ENCODE results near the gene MRPL24.
A peak's percentile ranks its signal among the peaks of the same experiment; 100 is the strongest.

The MRPL24 gene

DNA sequence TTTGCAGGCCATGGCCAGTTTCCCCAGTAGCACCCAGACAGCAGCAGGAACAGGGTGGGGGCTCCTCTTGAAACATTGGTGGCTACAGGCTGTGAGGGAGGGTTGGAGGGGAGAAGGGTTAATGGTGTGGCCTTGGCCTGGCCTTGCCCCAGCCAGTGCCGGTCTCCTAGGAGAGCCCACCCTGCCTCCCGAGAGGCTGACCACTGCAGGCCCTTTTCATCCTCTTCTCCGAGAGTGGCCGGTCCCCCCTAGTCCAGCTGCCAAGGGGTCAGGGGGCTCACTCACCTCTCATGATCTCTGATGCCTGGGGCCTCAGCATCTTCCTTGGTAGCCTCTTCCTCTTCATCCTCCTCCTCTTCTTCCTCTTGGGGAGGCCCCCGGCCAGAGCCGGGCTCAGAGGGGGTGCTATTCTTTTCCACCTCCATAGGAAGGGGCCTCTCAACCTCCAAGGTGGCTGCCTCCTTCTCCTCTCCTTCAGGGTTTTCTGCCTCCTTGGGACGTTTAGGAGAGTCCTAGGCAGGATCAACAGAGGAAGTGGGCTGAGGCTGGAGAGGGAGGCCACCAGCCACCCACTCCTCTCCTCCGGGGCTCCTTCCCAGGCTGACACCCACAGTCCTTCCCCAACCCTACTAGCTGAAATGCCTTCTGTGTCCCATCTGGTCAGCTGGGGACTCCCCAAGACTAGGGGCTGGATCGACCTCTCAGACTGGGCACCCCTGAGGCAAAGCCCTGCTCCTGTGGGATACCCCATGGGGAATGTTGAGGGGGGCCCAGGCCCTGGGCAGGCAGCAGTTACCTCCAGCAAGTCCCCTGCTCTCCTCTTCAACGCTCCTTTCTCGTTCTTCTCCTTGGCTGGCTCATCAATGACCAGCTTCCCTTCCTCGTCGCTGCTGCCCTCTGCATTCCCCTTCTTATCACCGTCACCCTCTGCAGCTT, 2.7 kb upstream of the MRPL24 start:
- DNase-seq (ENCODE audit: low read depth) = no peak

DNA sequence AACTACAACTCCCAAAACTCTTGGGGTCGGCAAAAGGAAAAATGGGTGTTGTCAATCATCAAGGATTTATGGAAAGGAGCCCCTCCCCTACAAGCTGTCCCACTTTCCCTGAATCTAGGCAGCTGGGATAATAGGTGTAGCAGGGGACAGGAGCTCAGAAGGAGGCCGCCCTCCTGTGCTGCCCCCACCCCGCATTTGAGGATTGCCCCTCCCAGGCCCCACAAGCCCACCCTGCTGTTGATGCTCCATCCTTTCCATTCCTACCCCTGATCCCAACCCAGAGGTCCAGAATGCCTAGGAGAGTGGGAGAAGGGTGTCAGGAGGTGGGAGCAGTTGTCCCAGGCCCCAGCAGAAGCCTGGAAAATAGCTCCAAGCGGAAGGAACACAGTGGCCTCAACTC, 1.9 kb upstream of the MRPL24 start:
- DNase-seq (ENCODE audit: low read depth) = no peak

DNA sequence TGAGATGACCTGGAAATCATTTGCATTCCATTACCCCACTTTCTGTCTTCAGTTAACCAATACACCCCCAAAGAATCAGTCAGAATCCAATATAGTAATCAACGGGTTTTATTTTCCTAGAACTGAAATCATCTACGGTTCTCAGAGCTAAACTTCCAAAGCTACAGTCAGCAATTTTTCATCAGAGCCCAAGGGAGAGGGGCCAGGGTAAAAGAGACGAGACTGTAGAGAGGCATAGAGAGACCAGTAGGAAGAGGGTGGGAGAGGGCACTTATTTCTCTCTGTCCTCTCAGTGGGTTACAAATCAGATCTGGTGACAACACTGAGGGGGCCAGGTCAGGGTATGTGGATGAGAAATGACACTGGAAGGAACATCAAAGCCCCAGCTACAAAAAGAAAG, 1.1 kb upstream of the MRPL24 start:
- DNase-seq (ENCODE audit: low read depth) = no peak

GRCh38 chr1:156741481-156741983, 644 bp upstream of the MRPL24 start:
- no peak for DNase-seq (ENCODE audit: low read depth)

- DNase-seq (ENCODE audit: low read depth) = no peak
Measured at GRCh38 chr1:156740237-156740740, 599 bp downstream of the MRPL24 start.

DNA sequence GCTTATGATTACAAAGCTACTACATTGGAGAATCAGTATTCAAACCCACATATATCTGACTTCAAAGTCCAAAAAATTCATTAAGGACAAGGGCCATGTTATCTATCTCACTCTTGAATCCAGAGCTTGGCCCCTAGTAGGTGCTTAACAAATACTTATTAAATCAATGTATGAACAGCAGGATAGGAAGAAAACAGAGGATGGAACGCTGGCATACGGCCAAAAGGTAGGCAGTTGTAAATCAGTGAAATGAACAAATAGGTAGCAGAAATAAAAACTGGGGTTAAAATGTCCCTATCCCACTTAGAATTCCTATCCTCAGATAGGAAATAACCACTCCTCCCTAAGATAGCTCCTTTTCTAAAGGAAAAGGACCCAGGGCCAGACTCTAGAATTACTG, 2.0 kb downstream of the MRPL24 start:
- no peak for DNase-seq (ENCODE audit: low read depth)

DNA sequence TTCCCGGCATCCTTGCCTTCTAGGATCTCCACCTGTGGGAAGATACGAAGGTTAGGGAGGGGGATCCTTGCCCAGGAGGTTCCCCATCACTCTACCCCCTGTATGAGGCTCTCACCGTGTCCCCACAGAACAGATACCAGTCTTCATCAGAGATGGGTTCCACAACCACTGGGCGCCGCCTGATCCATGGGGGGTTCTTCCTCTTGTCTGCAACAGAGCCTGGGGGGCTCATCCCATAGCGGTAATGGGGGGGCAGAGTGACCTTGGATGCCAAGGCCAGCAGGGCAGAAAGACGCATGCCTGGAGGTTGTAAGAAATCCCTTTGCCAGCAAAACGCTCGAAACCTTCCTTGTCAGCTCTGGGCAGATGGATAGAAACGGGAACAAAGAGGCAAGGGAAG, 2.5 kb downstream of the MRPL24 start:
- no peak for DNase-seq (ENCODE audit: low read depth)

- DNase-seq (ENCODE audit: low read depth) = no peak
Measured at GRCh38 chr1:156733989-156734584, 6.8 kb downstream of the MRPL24 start.

DNA sequence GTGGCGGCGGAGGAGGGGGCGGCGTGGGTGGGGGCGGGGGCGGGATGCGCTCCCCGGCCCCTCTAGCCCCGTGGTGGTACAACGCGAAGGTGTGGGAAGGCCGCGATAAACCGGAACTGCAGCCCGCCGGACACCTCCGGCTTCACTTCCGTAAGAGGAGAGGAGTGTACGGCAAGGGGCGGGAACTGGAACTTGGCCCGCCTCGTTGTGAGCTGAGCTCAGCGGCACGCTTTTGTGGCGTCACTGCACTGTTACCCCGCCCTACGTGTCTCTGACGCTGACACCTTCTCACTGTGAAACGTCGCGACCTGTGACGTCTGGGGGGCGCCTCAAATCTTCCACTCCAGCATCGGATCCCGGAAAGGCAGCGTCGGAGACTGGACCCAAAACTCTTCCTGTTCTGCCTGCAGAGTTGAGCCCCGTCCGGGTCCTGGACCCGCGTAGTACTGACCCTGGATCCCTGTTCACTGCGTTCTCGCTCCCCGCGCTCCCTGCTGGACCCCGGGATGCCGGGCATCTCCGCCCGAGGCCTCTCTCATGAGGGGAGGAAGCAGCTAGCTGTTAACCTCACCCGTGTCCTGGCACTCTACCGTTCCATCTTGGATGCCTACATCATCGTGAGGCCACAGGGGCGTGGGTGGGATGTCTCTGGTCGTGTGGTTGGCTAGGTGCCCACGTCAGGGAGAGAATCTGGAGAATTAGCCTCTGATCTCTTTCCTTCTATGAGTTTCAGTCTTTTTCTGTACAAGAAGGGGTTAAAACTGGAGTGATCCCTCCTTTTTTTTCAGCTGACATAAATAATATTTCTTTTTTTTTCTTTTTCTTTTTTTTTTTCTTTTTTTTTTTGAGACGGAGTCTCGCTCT, 12.1 kb downstream of the MRPL24 start, which contains the start of gene ISG20L2:
Gene ISG20L2 (minus strand): TSS at position 168 of the 864 bp plus-strand sequence. CDS start 1,114 bp downstream, outside the sequence.
- DNase-seq (ENCODE audit: low read depth) = peak; percentile 98

DNA sequence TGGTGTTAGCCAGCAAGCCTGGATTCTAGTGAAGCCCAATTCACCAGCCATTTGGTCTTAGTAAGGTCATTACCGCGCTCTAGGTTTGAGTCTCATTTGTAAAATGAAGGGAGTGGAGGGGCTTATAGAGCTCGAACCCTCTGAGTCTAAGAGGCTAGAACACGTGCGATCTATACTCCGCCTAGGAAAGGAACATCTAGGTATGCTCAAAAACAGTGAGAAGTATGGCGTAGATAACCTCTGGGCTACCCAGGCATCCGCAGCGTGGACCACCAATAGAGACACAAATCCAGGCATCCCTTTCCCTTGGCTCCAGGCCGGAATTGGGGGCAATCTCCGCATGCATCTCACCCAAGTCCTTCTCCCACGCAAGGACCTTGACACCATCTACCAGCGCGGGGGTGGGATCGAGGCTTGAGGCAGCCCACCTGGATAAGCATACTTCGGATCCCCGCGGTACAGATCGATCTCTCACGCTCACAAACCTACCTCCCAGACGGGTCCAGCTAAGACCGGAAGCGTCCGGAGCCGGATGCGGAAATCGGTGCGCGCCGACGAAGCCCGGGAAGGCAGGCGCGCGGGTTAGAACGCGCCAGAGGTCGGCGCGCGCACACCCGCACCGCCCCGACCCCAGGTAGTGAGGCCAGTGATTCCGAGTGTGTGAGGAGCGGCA, 12.8 kb downstream of the MRPL24 start, which contains the start of gene METTL25B:
Gene METTL25B (plus strand): TSS at position 544 of the 673 bp plus-strand sequence. CDS start 636 bp downstream, outside the sequence.
- peak; percentile 77 for DNase-seq (ENCODE audit: low read depth)

GRCh38 chr1:156727492-156727891, 13.4 kb downstream of the MRPL24 start:
- DNase-seq (ENCODE audit: low read depth) = no peak

DNA sequence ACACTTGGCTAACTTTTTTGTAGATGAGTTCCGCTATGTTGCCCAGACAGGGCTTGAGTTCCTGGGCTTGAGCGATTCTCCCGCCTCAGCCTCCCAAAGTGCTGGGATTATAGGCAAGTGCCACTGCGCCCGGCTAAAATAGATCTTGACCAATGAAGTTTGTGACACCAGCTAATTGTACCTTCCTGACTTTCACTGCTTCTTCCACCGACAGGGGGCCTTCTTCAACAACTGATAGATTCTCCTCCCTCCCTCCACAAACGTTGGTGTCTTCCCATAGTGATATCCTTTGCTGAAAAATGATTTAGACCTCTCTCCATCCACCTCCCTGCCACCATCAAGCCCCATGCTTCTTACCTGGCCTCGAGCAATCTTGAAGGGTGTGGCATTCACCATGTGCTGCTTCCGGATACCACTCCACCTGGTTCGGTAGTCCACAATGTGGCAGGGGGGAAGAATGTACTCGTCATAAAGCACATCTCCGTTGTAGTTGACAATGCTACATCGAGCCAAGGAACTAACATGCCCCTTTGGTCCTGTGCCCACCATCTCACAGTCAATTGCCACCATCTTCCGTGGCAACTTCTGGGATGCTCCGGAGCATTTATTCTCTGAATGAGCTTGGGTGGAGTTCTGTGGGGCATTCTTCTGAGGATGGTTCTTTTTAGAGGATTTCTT, 14.2 kb downstream of the MRPL24 start:
- peak; percentile 61 for DNase-seq (ENCODE audit: low read depth)

DNA sequence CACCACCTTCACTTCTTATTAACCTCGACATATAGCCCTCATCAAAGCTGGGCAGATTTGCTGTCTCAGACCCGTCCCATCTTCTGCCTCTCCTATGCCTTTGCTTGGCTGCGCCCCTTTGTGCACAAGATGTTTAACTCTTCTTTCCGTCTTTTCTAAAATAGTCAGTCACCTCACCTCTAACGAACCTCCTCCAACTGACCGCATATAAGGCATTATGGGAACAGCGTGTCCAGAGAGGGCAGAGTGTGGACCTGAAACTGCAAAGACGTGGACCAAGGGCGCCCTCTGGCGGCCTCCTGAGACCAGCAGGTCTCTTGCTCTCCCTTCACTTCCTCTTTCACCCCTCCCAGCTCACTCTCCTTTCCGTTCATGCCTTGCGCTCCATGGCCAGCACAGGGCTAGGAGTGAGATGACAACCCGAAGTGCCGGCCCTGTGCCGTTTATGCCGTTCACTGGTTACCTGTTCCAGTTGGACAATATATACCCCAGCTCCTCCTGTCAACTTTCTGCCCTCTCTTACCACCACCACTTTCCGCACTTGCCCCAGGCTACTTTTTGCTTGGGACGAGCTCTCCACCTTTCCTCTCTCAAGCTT, 15.1 kb downstream of the MRPL24 start:
- DNase-seq (ENCODE audit: low read depth) = peak; percentile 82

GRCh38 chr1:156721535-156721934, 19.4 kb downstream of the MRPL24 start:
- no peak for DNase-seq (ENCODE audit: low read depth)

DNA sequence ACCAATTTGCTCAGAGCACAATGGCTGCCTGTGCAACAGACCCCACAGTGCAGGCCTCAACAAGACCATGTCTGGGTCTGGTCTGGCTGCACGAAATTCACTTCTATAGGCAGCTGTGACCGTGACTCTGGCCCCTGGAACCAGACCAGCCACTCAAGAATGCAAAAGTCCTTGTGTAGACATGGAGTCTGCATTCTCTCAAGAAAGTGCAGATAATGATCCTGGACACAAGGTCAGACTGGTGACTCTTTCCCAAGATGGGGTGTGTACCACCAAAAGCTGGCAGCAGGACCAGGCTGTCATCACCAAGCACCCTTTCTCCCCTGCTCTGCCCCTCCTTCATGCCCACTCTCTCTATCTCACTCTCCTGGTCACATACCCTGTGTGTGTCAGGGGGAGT, 19.8 kb downstream of the MRPL24 start:
- no peak for DNase-seq (ENCODE audit: low read depth)

DNA sequence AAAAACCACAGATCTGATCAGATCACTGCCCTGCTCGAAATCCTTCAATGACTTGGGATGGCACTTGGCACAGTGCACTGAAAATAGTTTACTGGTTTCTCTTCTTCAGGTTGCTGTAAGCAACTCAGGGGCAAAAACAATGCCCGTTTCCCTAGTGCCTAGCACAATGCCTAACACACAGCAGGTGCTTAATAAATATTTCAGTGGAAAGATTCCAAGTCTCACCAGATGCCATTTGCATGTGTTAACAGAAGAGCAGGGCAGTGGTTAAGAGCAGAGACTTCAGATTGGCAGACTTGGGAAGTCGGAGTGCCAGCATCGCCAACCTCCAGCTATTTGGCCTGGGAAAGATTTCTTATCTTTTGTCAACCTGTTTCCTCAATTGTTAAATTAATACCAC, 23.5 kb downstream of the MRPL24 start:
- no peak for DNase-seq (ENCODE audit: low read depth)

DNA sequence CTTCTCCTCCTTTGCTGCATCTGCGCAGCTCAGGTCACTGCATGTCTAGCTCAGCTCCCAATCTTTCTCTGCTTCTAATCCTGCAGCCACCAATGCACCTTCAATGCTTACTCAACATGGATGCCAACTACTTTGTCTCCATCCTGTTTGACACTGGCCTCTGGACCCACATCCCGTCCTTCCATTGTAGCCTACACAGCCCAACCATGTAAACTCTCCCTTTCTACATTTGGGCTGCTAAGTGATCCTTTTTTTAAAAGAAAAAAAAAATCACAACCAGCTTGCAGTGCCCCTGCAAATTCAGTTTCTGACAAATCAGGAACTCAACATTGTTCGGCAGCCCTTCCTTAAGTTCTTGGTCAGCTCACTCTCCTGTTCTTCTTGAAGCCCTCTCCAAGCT, 26.1 kb downstream of the MRPL24 start:
- no peak for DNase-seq (ENCODE audit: low read depth)

DNA sequence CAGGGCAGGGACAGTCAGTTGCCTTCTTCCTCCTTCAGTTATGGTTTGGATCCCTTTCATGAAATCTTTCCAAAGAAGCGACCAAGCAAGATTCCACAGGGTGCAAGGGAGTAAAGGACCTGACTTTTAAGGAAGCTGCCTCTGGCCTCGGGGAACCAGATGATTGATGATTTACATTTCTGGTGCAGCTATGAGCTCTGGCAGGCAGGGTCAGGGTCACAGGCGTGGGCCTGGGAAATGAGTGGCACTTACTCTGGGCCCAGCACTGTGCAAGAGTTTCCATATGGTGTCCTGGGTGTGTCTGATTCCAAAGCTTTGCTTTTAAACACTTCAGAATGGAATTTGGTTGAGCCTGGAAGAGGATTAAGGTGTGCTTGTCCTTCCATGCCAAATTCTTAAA, 28.3 kb downstream of the MRPL24 start:
- peak; percentile 23 for DNase-seq (ENCODE audit: low read depth)

DNA sequence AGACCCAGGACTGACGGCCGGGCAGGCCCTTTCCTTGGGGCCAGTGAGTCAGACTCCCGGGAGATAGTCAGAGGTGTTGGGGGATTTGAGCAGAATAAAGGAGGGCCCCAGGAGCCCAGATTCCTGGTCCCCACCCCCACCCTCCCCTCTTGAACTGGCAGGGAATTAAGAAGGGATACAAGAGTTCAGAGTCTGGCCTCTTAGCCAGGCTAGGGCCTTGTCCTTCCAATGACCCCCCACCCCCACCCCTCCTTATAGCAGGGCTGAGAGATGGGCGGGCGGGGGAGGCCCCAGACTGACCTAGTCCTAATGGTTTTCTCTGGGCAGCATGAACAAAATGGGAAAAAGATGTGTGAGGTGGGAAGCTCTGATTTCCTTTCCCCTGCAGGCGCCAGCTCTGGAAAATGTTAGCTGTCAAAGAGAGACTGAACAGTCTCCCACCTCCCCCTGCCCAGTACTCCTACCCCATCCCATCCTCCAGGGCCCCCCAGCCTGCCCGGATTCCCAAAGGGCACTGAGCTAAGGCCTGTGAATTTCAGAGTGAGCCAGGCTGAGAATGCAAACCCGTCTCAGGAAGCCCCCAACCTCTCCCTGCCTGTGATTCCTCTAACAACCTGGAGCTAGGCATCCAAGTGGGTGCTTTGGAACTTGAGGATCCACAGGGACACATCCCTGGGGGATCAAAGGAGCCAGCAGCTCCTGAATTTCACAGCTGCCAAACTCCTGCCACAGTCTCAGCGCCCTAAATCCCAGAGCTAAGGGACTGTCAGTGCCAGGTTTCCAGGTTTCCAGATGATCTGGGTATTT, 29.7 kb downstream of the MRPL24 start:
- no peak for DNase-seq (ENCODE audit: low read depth)
